ENCODE measurements around the gene KMT5C. TPM values are rescaled to one million over a fixed set of nuclear protein-coding genes. Genes with fewer than 3 reads are reported as not detected.
A peak's percentile ranks its signal among the peaks of the same experiment; 100 is the strongest.

The KMT5C gene
- total and polyA plus RNA-seq, 2 experiments from 2014 or later, result 14.2 to 34.3 TPM

DNA sequence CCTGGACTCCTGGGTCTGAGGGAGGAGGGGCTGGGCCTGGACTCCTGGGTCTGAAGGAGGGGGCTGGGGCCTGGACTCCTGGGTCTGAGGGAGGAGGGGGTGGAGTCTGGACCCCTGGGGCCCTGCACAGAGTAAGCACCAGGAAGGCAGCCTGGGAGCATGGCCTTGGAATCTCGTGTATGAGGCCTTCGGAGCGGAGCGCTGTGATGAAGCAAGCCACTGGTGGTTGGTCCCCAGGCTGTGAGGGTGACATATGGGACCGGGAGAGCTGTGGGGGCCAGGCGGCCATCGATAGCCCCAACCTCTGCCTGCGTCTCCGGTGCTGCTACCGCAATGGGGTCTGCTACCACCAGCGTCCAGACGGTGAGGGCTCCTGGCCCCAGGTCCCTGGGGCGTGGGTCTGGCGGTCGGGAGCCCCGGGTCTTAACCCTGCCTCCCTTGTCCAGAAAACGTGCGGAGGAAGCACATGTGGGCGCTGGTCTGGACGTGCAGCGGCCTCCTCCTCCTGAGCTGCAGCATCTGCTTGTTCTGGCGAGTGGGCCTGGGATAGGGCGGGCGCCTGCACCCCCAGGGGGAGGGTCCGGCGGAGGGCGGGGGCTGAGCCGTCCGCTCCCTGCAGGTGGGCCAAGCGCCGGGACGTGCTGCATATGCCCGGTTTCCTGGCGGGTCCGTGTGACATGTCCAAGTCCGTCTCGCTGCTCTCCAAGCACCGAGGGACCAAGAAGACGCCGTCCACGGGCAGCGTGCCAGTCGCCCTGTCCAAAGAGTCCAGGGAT, 37.9 kb downstream of the KMT5C start:
- Histone ChIP-seq H3K4me3 (peak overlapping the region; percentile 73), H2AFZ (no peak overlapping the region), H3K27me3 (ENCODE audit: insufficient read depth) (peaks cover 54% of the 10 kb centered on the region), H3K27ac (ENCODE audit: low read depth) (no peak overlapping the region), H3K79me2 (replicated peaks; ENCODE audit: insufficient read depth) (0 out of 2 replicates have a peak, but pooled peaks cover 4% of the 10 kb centered on the region), H3K9me2 (ENCODE audit: insufficient read depth) (no peaks in the 10 kb centered on the region), H3F3A (replicated peaks; ENCODE audit: low read depth) (0 out of 2 replicates have a peak, but pooled peaks cover 12% of the 10 kb centered on the region), H4K20me1 (replicated peaks; ENCODE audit: insufficient read depth) (peaks cover 3% of the 10 kb centered on the region; the same call in 1 of the 2 replicates), H3K4me1 (ENCODE audit: insufficient read depth) (peaks cover 49% of the 10 kb centered on the region), H3K36me3 (ENCODE audit: insufficient read depth) (no peaks in the 10 kb centered on the region), H3K4me2 (peak overlapping the region; percentile 96)
- Mint-ChIP-seq H3K36me3 (ENCODE audit: low read depth) (peaks cover 3% of the 10 kb centered on the region; the same call in 1 of the 3 replicates), H3K4me1 (peaks cover 45% of the 10 kb centered on the region), H3K4me3 (peak overlapping the region; percentile 62; the same call in 2 of the 3 replicates), H3K27me3 (ENCODE audit: insufficient read depth, low read depth, poor library complexity) (peaks cover 38% of the 10 kb centered on the region), H3K27ac (no peak overlapping the region), H3K9me3 (peaks cover 2% of the 10 kb centered on the region; the same call in 1 of the 3 replicates)
- TF ChIP-seq, protein P1, sequence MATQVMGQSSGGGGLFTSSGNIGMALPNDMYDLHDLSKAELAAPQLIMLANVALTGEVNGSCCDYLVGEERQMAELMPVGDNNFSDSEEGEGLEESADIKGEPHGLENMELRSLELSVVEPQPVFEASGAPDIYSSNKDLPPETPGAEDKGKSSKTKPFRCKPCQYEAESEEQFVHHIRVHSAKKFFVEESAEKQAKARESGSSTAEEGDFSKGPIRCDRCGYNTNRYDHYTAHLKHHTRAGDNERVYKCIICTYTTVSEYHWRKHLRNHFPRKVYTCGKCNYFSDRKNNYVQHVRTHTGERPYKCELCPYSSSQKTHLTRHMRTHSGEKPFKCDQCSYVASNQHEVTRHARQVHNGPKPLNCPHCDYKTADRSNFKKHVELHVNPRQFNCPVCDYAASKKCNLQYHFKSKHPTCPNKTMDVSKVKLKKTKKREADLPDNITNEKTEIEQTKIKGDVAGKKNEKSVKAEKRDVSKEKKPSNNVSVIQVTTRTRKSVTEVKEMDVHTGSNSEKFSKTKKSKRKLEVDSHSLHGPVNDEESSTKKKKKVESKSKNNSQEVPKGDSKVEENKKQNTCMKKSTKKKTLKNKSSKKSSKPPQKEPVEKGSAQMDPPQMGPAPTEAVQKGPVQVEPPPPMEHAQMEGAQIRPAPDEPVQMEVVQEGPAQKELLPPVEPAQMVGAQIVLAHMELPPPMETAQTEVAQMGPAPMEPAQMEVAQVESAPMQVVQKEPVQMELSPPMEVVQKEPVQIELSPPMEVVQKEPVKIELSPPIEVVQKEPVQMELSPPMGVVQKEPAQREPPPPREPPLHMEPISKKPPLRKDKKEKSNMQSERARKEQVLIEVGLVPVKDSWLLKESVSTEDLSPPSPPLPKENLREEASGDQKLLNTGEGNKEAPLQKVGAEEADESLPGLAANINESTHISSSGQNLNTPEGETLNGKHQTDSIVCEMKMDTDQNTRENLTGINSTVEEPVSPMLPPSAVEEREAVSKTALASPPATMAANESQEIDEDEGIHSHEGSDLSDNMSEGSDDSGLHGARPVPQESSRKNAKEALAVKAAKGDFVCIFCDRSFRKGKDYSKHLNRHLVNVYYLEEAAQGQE (IDR thresholded peaks at IDR 0.05; ENCODE audit: unreplicated experiment), result no peak
- TF ChIP-seq, protein P2, sequence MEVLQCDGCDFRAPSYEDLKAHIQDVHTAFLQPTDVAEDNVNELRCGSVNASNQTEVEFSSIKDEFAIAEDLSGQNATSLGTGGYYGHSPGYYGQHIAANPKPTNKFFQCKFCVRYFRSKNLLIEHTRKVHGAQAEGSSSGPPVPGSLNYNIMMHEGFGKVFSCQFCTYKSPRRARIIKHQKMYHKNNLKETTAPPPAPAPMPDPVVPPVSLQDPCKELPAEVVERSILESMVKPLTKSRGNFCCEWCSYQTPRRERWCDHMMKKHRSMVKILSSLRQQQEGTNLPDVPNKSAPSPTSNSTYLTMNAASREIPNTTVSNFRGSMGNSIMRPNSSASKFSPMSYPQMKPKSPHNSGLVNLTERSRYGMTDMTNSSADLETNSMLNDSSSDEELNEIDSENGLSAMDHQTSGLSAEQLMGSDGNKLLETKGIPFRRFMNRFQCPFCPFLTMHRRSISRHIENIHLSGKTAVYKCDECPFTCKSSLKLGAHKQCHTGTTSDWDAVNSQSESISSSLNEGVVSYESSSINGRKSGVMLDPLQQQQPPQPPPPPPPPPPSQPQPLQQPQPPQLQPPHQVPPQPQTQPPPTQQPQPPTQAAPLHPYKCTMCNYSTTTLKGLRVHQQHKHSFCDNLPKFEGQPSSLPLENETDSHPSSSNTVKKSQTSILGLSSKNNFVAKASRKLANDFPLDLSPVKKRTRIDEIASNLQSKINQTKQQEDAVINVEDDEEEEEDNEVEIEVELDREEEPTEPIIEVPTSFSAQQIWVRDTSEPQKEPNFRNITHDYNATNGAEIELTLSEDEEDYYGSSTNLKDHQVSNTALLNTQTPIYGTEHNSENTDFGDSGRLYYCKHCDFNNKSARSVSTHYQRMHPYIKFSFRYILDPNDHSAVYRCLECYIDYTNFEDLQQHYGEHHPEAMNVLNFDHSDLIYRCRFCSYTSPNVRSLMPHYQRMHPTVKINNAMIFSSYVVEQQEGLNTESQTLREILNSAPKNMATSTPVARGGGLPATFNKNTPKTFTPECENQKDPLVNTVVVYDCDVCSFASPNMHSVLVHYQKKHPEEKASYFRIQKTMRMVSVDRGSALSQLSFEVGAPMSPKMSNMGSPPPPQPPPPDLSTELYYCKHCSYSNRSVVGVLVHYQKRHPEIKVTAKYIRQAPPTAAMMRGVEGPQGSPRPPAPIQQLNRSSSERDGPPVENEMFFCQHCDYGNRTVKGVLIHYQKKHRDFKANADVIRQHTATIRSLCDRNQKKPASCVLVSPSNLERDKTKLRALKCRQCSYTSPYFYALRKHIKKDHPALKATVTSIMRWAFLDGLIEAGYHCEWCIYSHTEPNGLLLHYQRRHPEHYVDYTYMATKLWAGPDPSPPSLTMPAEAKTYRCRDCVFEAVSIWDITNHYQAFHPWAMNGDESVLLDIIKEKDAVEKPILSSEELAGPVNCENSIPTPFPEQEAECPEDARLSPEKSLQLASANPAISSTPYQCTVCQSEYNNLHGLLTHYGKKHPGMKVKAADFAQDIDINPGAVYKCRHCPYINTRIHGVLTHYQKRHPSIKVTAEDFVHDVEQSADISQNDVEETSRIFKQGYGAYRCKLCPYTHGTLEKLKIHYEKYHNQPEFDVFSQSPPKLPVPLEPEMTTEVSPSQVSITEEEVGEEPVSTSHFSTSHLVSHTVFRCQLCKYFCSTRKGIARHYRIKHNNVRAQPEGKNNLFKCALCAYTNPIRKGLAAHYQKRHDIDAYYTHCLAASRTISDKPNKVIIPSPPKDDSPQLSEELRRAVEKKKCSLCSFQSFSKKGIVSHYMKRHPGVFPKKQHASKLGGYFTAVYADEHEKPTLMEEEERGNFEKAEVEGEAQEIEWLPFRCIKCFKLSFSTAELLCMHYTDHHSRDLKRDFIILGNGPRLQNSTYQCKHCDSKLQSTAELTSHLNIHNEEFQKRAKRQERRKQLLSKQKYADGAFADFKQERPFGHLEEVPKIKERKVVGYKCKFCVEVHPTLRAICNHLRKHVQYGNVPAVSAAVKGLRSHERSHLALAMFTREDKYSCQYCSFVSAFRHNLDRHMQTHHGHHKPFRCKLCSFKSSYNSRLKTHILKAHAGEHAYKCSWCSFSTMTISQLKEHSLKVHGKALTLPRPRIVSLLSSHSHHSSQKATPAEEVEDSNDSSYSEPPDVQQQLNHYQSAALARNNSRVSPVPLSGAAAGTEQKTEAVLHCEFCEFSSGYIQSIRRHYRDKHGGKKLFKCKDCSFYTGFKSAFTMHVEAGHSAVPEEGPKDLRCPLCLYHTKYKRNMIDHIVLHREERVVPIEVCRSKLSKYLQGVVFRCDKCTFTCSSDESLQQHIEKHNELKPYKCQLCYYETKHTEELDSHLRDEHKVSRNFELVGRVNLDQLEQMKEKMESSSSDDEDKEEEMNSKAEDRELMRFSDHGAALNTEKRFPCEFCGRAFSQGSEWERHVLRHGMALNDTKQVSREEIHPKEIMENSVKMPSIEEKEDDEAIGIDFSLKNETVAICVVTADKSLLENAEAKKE (CRISPR knock-in tag; IDR thresholded peaks at IDR 0.05), result no peak
- TF ChIP-seq POLR2AphosphoS5 (IDR thresholded peaks at IDR 0.05; ENCODE audit: low read depth), result peak; percentile 65; the same call in 1 of the 2 replicates
- TF ChIP-seq NANOG (IDR thresholded peaks at IDR 0.05; ENCODE audit: borderline replicate concordance), result no peak
- TF ChIP-seq, protein P3, sequence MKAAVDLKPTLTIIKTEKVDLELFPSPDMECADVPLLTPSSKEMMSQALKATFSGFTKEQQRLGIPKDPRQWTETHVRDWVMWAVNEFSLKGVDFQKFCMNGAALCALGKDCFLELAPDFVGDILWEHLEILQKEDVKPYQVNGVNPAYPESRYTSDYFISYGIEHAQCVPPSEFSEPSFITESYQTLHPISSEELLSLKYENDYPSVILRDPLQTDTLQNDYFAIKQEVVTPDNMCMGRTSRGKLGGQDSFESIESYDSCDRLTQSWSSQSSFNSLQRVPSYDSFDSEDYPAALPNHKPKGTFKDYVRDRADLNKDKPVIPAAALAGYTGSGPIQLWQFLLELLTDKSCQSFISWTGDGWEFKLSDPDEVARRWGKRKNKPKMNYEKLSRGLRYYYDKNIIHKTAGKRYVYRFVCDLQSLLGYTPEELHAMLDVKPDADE (IDR thresholded peaks at IDR 0.05), result no peak
- DNase-seq (ENCODE audit: low spot score) (peak; percentile 61), ATAC-seq (peak; percentile 40)

Data from GM23338 (cell line).